ENCODE results near the gene PSENEN. TPM values are rescaled to one million over a fixed set of nuclear protein-coding genes. Genes with fewer than 3 reads are reported as not detected.

The PSENEN gene
- total and polyA plus RNA-seq, 2 experiments from 2014 or later = 20.6 to 175 TPM

GRCh38 chr19:35704218-35704617 lies 41.2 kb upstream of the PSENEN start, which contains the start of gene ZBTB32:
Gene ZBTB32, plus strand, starts transcription at chr19:35704558. Its CDS starts 10,069 bp downstream, at chr19:35714627.
- Histone ChIP-seq H3K27me3 (ENCODE audit: insufficient read depth) (peaks cover 24% of the 10 kb centered on the region), H2AFZ (no peak within 1 kb of the TSS), H3F3A (replicated peaks; ENCODE audit: low read depth) (no peaks in the 10 kb centered on the region), H4K20me1 (replicated peaks; ENCODE audit: insufficient read depth) (no peaks in the 10 kb centered on the region), H3K36me3 (ENCODE audit: insufficient read depth) (no peaks in the 10 kb centered on the region), H3K27ac (ENCODE audit: low read depth) (no peak within 1 kb of the TSS), H3K4me3 (no peak within 1 kb of the TSS; the same call in 1 of the 2 replicates), H3K4me2 (no peak within 1 kb of the TSS), H3K9me2 (ENCODE audit: insufficient read depth) (no peaks in the 10 kb centered on the region), H3K79me2 (replicated peaks; ENCODE audit: insufficient read depth) (no peaks in the 10 kb centered on the region), H3K4me1 (ENCODE audit: insufficient read depth) (peaks cover 8% of the 10 kb centered on the region; the same call in 1 of the 2 replicates)
- Mint-ChIP-seq H3K4me1 (peaks cover 2% of the 10 kb centered on the region; the same call in 1 of the 3 replicates), H3K36me3 (ENCODE audit: low read depth) (no peaks in the 10 kb centered on the region), H3K27ac (no peak within 1 kb of the TSS), H3K27me3 (ENCODE audit: insufficient read depth, low read depth, poor library complexity) (peaks cover 31% of the 10 kb centered on the region), H3K4me3 (no peak within 1 kb of the TSS; the same call in 1 of the 3 replicates), H3K9me3 (peaks cover 6% of the 10 kb centered on the region; the same call in 2 of the 3 replicates)
- peak; percentile 68 for ATAC-seq
- peak; percentile 89 for TF ChIP-seq REST (IDR thresholded peaks at IDR 0.05; ENCODE audit: unreplicated experiment)
- TF ChIP-seq EZH2phosphoT487 (IDR thresholded peaks at IDR 0.05; ENCODE audit: unreplicated experiment) = no peak
- peak; percentile 81 for TF ChIP-seq CREB1 (CRISPR knock-in tag; IDR thresholded peaks at IDR 0.05; ENCODE audit: low read depth)
- DNase-seq (ENCODE audit: low spot score) = peak; percentile 90

- no peak for ATAC-seq
- Histone ChIP-seq H3K4me1 (ENCODE audit: insufficient read depth) (peaks cover 20% of the 10 kb centered on the region), H3K79me2 (replicated peaks; ENCODE audit: insufficient read depth) (no peaks in the 10 kb centered on the region)
Observed at GRCh38 chr19:35708391-35708790, 37.1 kb upstream of the PSENEN start.

More at GRCh38 chr19:35708391-35708790, 37.1 kb upstream of the PSENEN start:
- H3K27ac Mint-ChIP-seq = no peak overlapping the region
- no peaks in the 10 kb centered on the region for H3F3A ChIP-seq (replicated peaks; ENCODE audit: low read depth)
- no peak overlapping the region for H3K4me3 Mint-ChIP-seq
- no peak overlapping the region for H3K27ac ChIP-seq (ENCODE audit: low read depth)
- peaks cover 29% of the 10 kb centered on the region for H3K27me3 Mint-ChIP-seq (ENCODE audit: insufficient read depth, low read depth, poor library complexity)
- H2AFZ ChIP-seq = no peak overlapping the region
- H3K4me3 ChIP-seq = no peak overlapping the region
- no peaks in the 10 kb centered on the region for H3K36me3 Mint-ChIP-seq (ENCODE audit: low read depth)
- peaks cover 5% of the 10 kb centered on the region; the same call in 2 of the 3 replicates for H3K9me3 Mint-ChIP-seq
- TF ChIP-seq CREB1 (CRISPR knock-in tag; IDR thresholded peaks at IDR 0.05; ENCODE audit: low read depth) = no peak
- no peak for TF ChIP-seq ZNF331 (CRISPR knock-in tag; IDR thresholded peaks at IDR 0.05; ENCODE audit: low read depth)
- TF ChIP-seq NANOG (IDR thresholded peaks at IDR 0.05; ENCODE audit: borderline replicate concordance) = no peak
- no peak for TF ChIP-seq ETS1 (IDR thresholded peaks at IDR 0.05)
- TF ChIP-seq REST (IDR thresholded peaks at IDR 0.05; ENCODE audit: unreplicated experiment) = no peak
- no peak for TF ChIP-seq EZH2 (IDR thresholded peaks at IDR 0.05; ENCODE audit: low read depth, unreplicated experiment)
- DNase-seq (ENCODE audit: low spot score) = no peak
- peaks cover 21% of the 10 kb centered on the region; the same call in 2 of the 3 replicates for H3K4me1 Mint-ChIP-seq
- H3K4me2 ChIP-seq = no peak overlapping the region
- no peaks in the 10 kb centered on the region for H3K36me3 ChIP-seq (ENCODE audit: insufficient read depth)
- no peaks in the 10 kb centered on the region; the same call in 1 of the 2 replicates for H4K20me1 ChIP-seq (replicated peaks; ENCODE audit: insufficient read depth)
- no peaks in the 10 kb centered on the region for H3K9me2 ChIP-seq (ENCODE audit: insufficient read depth)
- H3K27me3 ChIP-seq (ENCODE audit: insufficient read depth) = peaks cover 17% of the 10 kb centered on the region

All from GM23338 (cell line).